Panc1 (cell line): ENCODE measurements around the gene MRPS2.

ENCODE experiments used
- CTCF ChIP-seq: fragments of 450-650 bp; IDR thresholded peaks from 2 replicates; pipeline ENCODE4 v1.5.1; 2017; ENCODE audit warnings: mild to moderate bottlenecking
- POLR2AphosphoS5 ChIP-seq: IDR thresholded peaks from 2 replicates; pipeline ENCODE4 v1.6.1; 2012; ENCODE audit warnings: mild to moderate bottlenecking, low read depth, low read length, moderate library complexity
- REST ChIP-seq, 2 experiments: IDR thresholded peaks; 2 replicates each; pipeline ENCODE4 v1.6.1; 2011 to 2012; ENCODE audit warnings: low read depth in 2 of 2, control low read depth in 1 of 2, low read length in 1 of 2, mild to moderate bottlenecking in 1 of 2, moderate library complexity in 1 of 2; ENCODE audit not compliant: insufficient read depth in 1 of 2
- SIN3A ChIP-seq: IDR thresholded peaks from 2 replicates; pipeline ENCODE4 v1.6.1; 2012; ENCODE audit warnings: low read depth, mild to moderate bottlenecking, low read length, moderate library complexity, borderline replicate concordance; ENCODE audit not compliant: insufficient read depth

GRCh38 chr9:135491764-135492163 lies 8.7 kb upstream of the MRPS2 start:
- TF ChIP-seq CTCF (no peak), POLR2AphosphoS5 (no peak), SIN3A (no peak), REST (IDR thresholded peaks at IDR 0.05; ENCODE audit: insufficient read depth in 1 of 2, low read depth in 2 of 2, low read length in 1 of 2) (no peak)
